ENCODE results near the gene HPDL. TPM values are rescaled to one million over a fixed set of nuclear protein-coding genes. Genes with fewer than 3 reads are reported as not detected.
A peak's percentile ranks its signal among the peaks of the same experiment; 100 is the strongest.
"Not testable (repeated sequence)": the region's sequence is repeated elsewhere in the genome, so short reads cannot be mapped to it uniquely, and the experiment has no call there.

The HPDL gene
- total RNA-seq, 1 donor from 2014 or later: not detected

DNA sequence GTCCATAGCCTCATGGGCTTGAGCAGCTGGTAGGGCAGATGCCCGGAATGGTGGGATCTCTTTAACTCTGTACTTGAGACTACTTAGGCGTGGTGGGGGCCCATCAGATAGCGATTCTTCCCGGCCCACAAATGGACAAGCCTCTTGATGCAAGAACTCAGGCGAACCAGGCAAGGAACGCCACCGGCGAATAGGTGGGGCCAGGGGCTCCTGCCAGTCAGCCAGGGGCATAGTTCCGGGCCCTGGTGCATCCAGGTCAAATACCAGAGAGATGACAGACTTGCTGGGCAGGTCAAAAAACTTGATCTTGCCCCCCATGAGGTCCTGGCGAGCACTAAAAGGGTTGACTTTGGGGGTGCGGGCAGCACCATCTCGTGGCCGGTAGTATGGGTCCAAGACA is 18.3 kb downstream of the HPDL start:
- DNase-seq: no peak
- intact Hi-C loops (cut with DNase I): no loop called here
- ATAC-seq (ENCODE audit: poor library complexity): no peak

- intact Hi-C loops (cut with DNase I): no loop called here
- ATAC-seq (ENCODE audit: poor library complexity): no peak
- no peak for DNase-seq
Measured at GRCh38 chr1:45346473-45346872, 19.8 kb downstream of the HPDL start.

DNA sequence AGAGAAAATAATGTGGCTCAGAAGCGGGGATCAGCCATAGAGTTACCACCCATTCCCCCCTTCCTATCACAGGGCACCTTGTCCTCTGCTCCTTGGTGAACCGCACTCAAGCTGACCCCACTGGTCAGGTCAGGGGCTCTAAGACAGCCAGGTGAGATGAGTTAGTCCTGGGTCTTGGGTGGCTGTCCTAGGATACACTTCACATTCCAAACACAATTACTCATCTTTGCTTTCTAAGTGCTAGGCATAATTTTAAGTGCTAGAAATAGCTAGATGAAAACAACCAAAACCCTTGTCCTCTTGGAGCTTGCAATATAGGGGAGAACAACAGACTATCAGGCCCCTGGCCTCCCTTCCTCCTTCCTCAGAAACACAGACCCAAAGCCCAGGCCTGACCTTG is 21.3 kb downstream of the HPDL start:
- no peak for DNase-seq
- intact Hi-C loops (cut with DNase I): no loop called here
- no peak for ATAC-seq (ENCODE audit: poor library complexity)

- ATAC-seq (ENCODE audit: poor library complexity) (peak; percentile 20), DNase-seq (no peak)
- intact Hi-C loops (cut with DNase I): no loop called here
Measured at GRCh38 chr1:45348609-45348965, 21.9 kb downstream of the HPDL start.

GRCh38 chr1:45348966-45349677 is 22.4 kb downstream of the HPDL start:
- ATAC-seq (ENCODE audit: poor library complexity) (peak; percentile 86), DNase-seq (no peak)
- intact Hi-C loops (cut with DNase I): no loop called here

- intact Hi-C loops (cut with DNase I): no loop called here
- DNase-seq (no peak), ATAC-seq (ENCODE audit: poor library complexity) (no peak)
Measured at GRCh38 chr1:45351508-45351907, 24.8 kb downstream of the HPDL start.

GRCh38 chr1:45353685-45354084 is 27.0 kb downstream of the HPDL start:
- ATAC-seq (ENCODE audit: poor library complexity) (no peak), DNase-seq (no peak)
- intact Hi-C loops (cut with DNase I): no loop called here

- ATAC-seq (ENCODE audit: poor library complexity) (no peak), DNase-seq (no peak)
- intact Hi-C loops (cut with DNase I): no loop called here
Measured at GRCh38 chr1:45354838-45355237, 28.1 kb downstream of the HPDL start.

GRCh38 chr1:45355683-45356082 is 29.0 kb downstream of the HPDL start:
- ATAC-seq (ENCODE audit: poor library complexity) (no peak), DNase-seq (no peak)
- intact Hi-C loops (cut with DNase I): no loop called here

DNA sequence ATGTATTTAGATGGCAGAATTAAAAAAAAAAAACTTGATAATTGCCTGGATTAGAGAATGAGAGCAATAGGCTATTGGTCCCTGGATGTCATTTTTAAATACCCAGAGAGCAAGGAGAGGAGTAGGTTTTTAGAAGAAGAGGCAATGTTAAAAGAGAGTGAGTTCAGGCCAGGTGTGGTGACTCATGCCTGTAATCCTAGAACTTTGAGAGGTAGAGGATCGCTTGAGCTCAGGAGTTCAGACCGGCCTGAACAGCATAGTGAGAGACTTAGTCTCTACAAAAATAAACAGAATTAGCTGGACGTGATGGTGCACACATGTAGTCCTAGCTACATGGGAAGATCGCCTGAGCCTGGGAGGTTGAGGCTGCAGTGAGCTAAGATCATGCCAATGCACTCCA is 29.5 kb downstream of the HPDL start:
- DNase-seq (no peak), ATAC-seq (ENCODE audit: poor library complexity) (no peak)
- intact Hi-C loops (cut with DNase I): no loop called here

DNA sequence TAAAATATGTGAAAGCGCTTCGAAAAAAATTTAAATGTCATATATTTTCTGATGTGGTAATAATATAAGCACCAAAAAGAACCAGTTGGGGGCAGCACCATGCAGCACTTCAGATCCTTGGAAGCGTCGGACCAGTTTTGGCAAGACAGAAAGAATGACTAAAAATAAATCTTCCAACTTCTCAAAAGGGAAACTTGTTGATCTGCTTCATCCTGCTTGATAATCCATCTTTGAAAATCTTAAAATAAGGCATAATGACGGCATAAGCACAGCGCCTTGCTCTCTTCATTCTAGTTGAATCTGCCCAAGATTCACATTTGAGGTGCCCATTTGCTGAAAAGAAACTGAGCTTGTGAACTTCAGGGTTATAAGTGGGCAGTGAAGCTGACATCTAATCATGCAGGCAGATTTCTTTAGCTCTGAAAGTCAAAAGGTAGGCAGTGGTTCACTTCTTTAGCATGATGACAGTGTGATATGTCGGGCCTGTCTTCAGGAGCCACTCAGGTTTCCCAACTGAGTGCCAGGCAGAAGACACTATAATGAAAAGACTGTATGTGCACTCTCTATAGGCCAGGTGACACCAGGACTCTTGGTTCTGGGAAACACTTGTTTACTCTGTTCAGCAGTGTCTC is 33.3 kb downstream of the HPDL start:
- intact Hi-C loops (cut with DNase I): loop anchor here (2.0 to 5.0 kb wide), 2 partner anchors 133 to 212 kb away; no protein-coding TSS in a partner anchor
- DNase-seq: peak; percentile 65

DNA sequence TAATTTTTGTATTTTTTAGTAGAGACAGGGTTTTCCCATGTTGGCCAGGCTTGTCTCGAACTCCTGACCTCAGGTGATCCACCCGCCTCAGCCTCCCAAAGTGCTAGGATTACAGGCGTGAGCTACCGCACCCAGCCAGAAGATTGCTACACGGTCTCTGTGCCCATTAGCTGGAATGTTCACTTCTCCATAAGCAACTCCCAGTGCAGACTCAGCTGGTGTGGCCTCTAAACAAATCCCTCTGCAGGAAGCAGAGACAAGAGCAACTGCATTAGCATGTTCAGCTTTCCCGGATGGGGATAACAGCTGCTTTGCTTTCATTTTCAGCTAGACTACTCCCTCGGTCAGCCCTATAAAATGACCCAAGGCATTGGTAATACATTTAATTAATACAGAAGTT is 34.3 kb downstream of the HPDL start:
- intact Hi-C loops (cut with DNase I): loop anchor here (2.0 to 5.0 kb wide), 2 partner anchors 132 to 211 kb away; no protein-coding TSS in a partner anchor
- ATAC-seq (ENCODE audit: poor library complexity): peak; percentile 79
- DNase-seq: not testable (repeated sequence)

More for the DNA sequence above, 33.3 kb downstream of the HPDL start:
- peak; percentile 92 for ATAC-seq (ENCODE audit: poor library complexity)

DNA sequence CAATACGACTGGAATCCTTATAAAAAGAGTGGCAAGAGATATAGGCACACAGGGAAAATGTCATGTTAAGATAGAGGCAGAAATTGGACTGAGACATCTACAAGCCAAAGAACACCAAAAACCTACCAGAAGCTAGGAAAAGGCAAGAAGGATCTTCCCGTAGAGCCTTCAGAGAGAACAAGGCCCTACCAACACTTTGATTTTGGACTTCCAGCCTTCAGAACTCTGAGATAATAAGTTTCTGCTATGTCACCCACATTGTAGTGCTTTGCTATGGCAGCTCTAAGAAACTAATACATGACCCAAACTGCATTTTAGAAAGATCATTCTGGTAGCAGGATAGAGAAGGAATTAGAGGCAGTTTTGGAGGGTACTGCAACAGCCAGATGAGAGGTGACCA is 37.6 kb downstream of the HPDL start:
- intact Hi-C loops (cut with DNase I): loop anchor here (5.0 kb wide), 1 partner anchor 208 kb away; no protein-coding TSS in a partner anchor
- ATAC-seq (ENCODE audit: poor library complexity) (no peak), DNase-seq (no peak)

GRCh38 chr1:45365051-45365450 is 38.4 kb downstream of the HPDL start:
- peak; percentile 36 for ATAC-seq (ENCODE audit: poor library complexity)
- no peak for DNase-seq
- intact Hi-C loops (cut with DNase I): no loop called here

GRCh38 chr1:45370575-45370974 is 43.9 kb downstream of the HPDL start:
- no peak for DNase-seq
- no peak for ATAC-seq (ENCODE audit: poor library complexity)
- intact Hi-C loops (cut with DNase I): no loop called here

- ATAC-seq (ENCODE audit: poor library complexity): no peak
- intact Hi-C loops (cut with DNase I): no loop called here
- no peak for DNase-seq
Measured at GRCh38 chr1:45373573-45373972, 46.9 kb downstream of the HPDL start.

DNA sequence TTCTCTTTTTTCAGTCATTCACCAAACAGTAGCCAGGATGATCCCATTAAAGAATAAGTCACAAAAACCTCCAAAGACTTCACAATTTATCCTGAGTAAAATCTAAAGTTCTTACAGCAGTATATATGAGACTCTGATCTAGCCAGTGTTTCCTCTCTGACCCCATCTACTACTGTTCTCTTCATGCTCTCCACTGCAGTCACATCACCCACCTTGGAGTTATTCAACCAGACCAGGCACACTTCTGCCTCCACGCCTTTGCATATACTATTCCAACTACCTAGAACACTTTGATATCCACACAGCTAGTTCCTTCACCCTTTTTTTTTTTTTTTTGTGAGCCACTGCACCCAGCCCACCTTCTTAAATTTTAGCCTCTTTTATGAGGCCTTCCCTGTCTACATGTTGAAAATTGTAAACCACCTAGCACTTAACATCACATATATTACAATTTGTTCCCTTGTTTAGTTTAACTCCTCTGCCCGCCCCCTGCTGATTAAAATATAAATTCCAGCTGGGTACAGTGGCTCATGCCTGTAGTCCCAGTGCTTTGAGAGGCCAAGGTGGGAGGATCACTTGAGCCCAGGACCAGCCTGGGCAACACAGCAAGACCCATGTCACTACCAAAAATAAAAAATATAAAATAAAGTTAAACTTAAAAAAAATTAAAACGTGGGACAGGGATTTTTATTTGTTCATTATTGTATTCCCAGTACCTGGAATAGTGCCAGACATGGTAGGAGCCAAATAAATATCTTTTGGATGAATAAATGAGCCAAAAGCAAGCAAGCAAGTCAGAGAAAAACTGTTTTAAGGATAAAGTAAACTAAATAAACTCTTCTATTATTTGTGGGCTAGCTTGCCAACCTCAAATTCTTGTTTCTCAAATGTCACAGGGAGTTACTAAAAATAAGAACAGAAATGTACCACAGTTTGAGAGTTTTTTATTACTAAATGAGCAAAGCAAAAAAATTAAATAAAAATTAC is 48.7 kb downstream of the HPDL start:
- intact Hi-C loops (cut with DNase I): no loop called here
- ATAC-seq (ENCODE audit: poor library complexity) (no peak), DNase-seq (no peak)

DNA sequence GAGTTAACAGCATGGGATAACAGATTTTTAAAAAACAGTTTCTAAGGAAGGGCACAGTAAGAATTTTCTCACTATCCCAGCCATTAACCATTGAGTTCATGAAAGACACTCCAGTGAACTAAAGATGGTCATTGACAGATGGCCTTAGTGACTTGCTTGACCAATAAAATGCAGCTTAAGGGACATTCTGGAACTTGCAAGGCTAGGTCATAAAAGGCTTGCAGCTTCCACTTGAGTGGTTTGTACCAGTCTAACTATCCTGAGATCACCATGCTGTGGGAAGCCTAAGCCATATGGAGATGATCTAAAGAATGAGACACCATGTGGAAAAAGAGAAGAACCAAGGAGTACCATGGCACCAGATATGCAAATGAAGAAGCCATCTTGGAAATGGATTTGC is 51.5 kb downstream of the HPDL start:
- intact Hi-C loops (cut with DNase I): no loop called here
- no peak for DNase-seq
- no peak for ATAC-seq (ENCODE audit: poor library complexity)

Measured in Right ventricle myocardium superior (tissue), 1 donor.